GM21576 (cell line): ENCODE data around the gene POLR2F.

Experiments
- ATAC-seq: cut with Tn5 transposase; IDR thresholded peaks from one replicate; pipeline ENCODE4 v1.9.1; 2021; ENCODE audit warnings: mild to moderate bottlenecking, moderate library complexity; ENCODE audit not compliant: unreplicated experiment

Gene POLR2F

GRCh38 chr22:37953437-37954179, at the start of gene POLR2F, which contains the start of gene C22orf23:
Gene POLR2F (plus strand): TSS chr22:37953699. CDS start chr22:37953788, 89 bp downstream.
Gene C22orf23 (minus strand): TSS chr22:37953601. CDS start chr22:37953149, 452 bp downstream.
- peak; percentile 86 for ATAC-seq

- ATAC-seq, result no peak
These were observed 48.6 kb upstream of the POLR2F start for GRCh38 chr22:37904572-37905533.

- peak; percentile 74 for ATAC-seq
These were observed 47.8 kb upstream of the POLR2F start, which contains the start of gene MICALL1 for GRCh38 chr22:37905534-37906363. Gene MICALL1 (plus strand): TSS chr22:37906297. CDS start chr22:37906423, 126 bp downstream.

- no peak for ATAC-seq
These were observed 47.0 kb upstream of the POLR2F start for GRCh38 chr22:37906364-37907008.

- no peak for ATAC-seq
These were observed 46.2 kb upstream of the POLR2F start for GRCh38 chr22:37907036-37907954.

- ATAC-seq, result no peak
These were observed 43.7 kb upstream of the POLR2F start for GRCh38 chr22:37909766-37910165.

- no peak for ATAC-seq
These were observed 42.4 kb upstream of the POLR2F start for GRCh38 chr22:37910890-37911672.

GRCh38 chr22:37911697-37912096, 41.8 kb upstream of the POLR2F start:
- ATAC-seq, result no peak

- ATAC-seq, result no peak
These were observed 41.3 kb upstream of the POLR2F start for GRCh38 chr22:37912171-37912570.

- no peak for ATAC-seq
These were observed 40.2 kb upstream of the POLR2F start for GRCh38 chr22:37913233-37913721.

GRCh38 chr22:37916311-37916710, 37.2 kb upstream of the POLR2F start:
- ATAC-seq, result no peak

- no peak for ATAC-seq
These were observed 35.5 kb upstream of the POLR2F start for GRCh38 chr22:37917874-37918548.

GRCh38 chr22:37918580-37919270, 34.8 kb upstream of the POLR2F start:
- no peak for ATAC-seq

GRCh38 chr22:37920126-37920525, 33.4 kb upstream of the POLR2F start:
- ATAC-seq, result no peak

- ATAC-seq, result no peak
These were observed 31.3 kb upstream of the POLR2F start for GRCh38 chr22:37922191-37922590.

- no peak for ATAC-seq
These were observed 29.6 kb upstream of the POLR2F start for GRCh38 chr22:37923927-37924326.
